EL (cell line): ENCODE results near the gene CLDN24.

ENCODE experiments used
- DNase-seq: peaks from one replicate; pipeline ENCODE4 v3.0.0-alpha.2; 2016

The CLDN24 gene

GRCh38 chr4:183322326-183322725, at the start of gene CLDN24:
Gene CLDN24, minus strand, starts transcription at chr4:183322426. Its CDS starts 0 bp downstream, at chr4:183322426.
- DNase-seq = no peak

- no peak for DNase-seq
Measured at GRCh38 chr4:183370786-183371185, 48.6 kb upstream of the CLDN24 start.

GRCh38 chr4:183369073-183369472, 46.8 kb upstream of the CLDN24 start:
- DNase-seq = no peak

- no peak for DNase-seq
Measured at GRCh38 chr4:183366206-183366835, 44.1 kb upstream of the CLDN24 start.

- no peak for DNase-seq
Measured at GRCh38 chr4:183364025-183364424, 41.8 kb upstream of the CLDN24 start.

GRCh38 chr4:183362916-183363542, 40.8 kb upstream of the CLDN24 start:
- peak; percentile 43 for DNase-seq

GRCh38 chr4:183362036-183362435, 39.8 kb upstream of the CLDN24 start:
- DNase-seq = no peak

GRCh38 chr4:183360161-183360919, 38.1 kb upstream of the CLDN24 start:
- peak; percentile 74 for DNase-seq

- no peak for DNase-seq
Measured at GRCh38 chr4:183358215-183358755, 36.1 kb upstream of the CLDN24 start.

GRCh38 chr4:183356931-183357675, 34.9 kb upstream of the CLDN24 start:
- DNase-seq = no peak

- no peak for DNase-seq
Measured at GRCh38 chr4:183356173-183356830, 34.1 kb upstream of the CLDN24 start.

- DNase-seq = peak; percentile 79
Measured at GRCh38 chr4:183355405-183355804, 33.2 kb upstream of the CLDN24 start.

GRCh38 chr4:183354219-183354618, 32.0 kb upstream of the CLDN24 start:
- no peak for DNase-seq

GRCh38 chr4:183353557-183353956, 31.3 kb upstream of the CLDN24 start:
- DNase-seq = no peak

GRCh38 chr4:183352546-183352945, 30.3 kb upstream of the CLDN24 start:
- DNase-seq = no peak

GRCh38 chr4:183350317-183351071, 28.3 kb upstream of the CLDN24 start:
- peak; percentile 39 for DNase-seq

GRCh38 chr4:183349673-183350072, 27.4 kb upstream of the CLDN24 start:
- peak; percentile 83 for DNase-seq

- DNase-seq = peak; percentile 99
Measured at GRCh38 chr4:183348706-183349659, 26.8 kb upstream of the CLDN24 start.

- no peak for DNase-seq
Measured at GRCh38 chr4:183348136-183348535, 25.9 kb upstream of the CLDN24 start.

GRCh38 chr4:183347566-183347965, 25.3 kb upstream of the CLDN24 start:
- peak; percentile 62 for DNase-seq
